MM.1S (cell line): ENCODE data around the gene TOGARAM2.

Source experiments
- DNase-seq: peaks from one replicate; pipeline ENCODE4 v3.0.0-alpha.2; 2015
- H2AFZ ChIP-seq: fragments of 300-600 bp; sonication (generic); 2 replicates; pipeline ENCODE4 v1.6.0; 2016; ENCODE audit warnings: antibody characterized with exemption, low read length
- H3F3A ChIP-seq: fragments of 300-600 bp; sonication (generic); 2 replicates; pipeline ENCODE4 v1.6.1; 2016; ENCODE audit warnings: mild to moderate bottlenecking, antibody characterized with exemption, low read length, moderate library complexity, mixed read lengths; ENCODE audit not compliant: insufficient read depth
- H3K27ac ChIP-seq: fragments of 300-600 bp; sonication (generic); 2 replicates; pipeline ENCODE4 v1.5.1; 2016; ENCODE audit warnings: mild to moderate bottlenecking, low read length
- H3K27me3 ChIP-seq: fragments of 300-600 bp; sonication (generic); replicated peaks from 2 replicates; pipeline ENCODE4 v1.6.0; 2016; ENCODE audit warnings: low read length; ENCODE audit not compliant: insufficient read depth
- H3K36me3 ChIP-seq: fragments of 300-600 bp; sonication (generic); replicated peaks from 2 replicates; pipeline ENCODE4 v1.6.1; 2016; ENCODE audit warnings: mild to moderate bottlenecking, low read length, mixed read lengths; ENCODE audit not compliant: insufficient read depth
- H3K4me1 ChIP-seq: fragments of 300-600 bp; sonication (generic); 2 replicates; pipeline ENCODE4 v1.6.1; 2016; ENCODE audit warnings: low read length, mixed read lengths
- H3K4me2 ChIP-seq: fragments of 300-600 bp; sonication (generic); 2 replicates; pipeline ENCODE4 v1.6.0; 2016; ENCODE audit warnings: low read depth, low read length
- H3K4me3 ChIP-seq: fragments of 300-600 bp; sonication (generic); 2 replicates; pipeline ENCODE4 v1.5.1; 2016; ENCODE audit warnings: low read length, mixed read lengths
- H3K79me2 ChIP-seq: fragments of 300-600 bp; sonication (generic); 2 replicates; pipeline ENCODE4 v1.6.1; 2016; ENCODE audit warnings: mixed run types, low read length, mixed read lengths
- H3K9ac ChIP-seq: fragments of 300-600 bp; sonication (generic); 2 replicates; pipeline ENCODE4 v1.6.1; 2016; ENCODE audit warnings: low read length, mixed read lengths
- H3K9me2 ChIP-seq: fragments of 300-600 bp; sonication (generic); replicated peaks from 2 replicates; pipeline ENCODE4 v1.6.1; 2016; ENCODE audit warnings: mild to moderate bottlenecking, low read length, mixed read lengths; ENCODE audit not compliant: insufficient read depth
- H3K9me3 ChIP-seq: fragments of 300-600 bp; sonication (generic); replicated peaks from 2 replicates; pipeline ENCODE4 v1.6.1; 2016; ENCODE audit warnings: mild to moderate bottlenecking, low read length, mixed read lengths; ENCODE audit not compliant: insufficient read depth
- H4K20me1 ChIP-seq: fragments of 300-600 bp; sonication (generic); 2 replicates; pipeline ENCODE4 v1.6.1; 2016; ENCODE audit warnings: mild to moderate bottlenecking, low read length, moderate library complexity, mixed read lengths; ENCODE audit not compliant: insufficient read depth
- CTCF ChIP-seq: fragments of 300-600 bp; sonication (generic); IDR thresholded peaks from 2 replicates; pipeline ENCODE4 v1.5.1; 2016; ENCODE audit warnings: antibody characterized with exemption, low read length, mixed read lengths
- EZH2 ChIP-seq: fragments of 300-600 bp; sonication (generic); optimal IDR thresholded peaks from 2 replicates; pipeline ENCODE3; 2017; ENCODE audit warnings: low read depth, mild to moderate bottlenecking, antibody characterized with exemption, low read length, mixed read lengths
- EZH2phosphoT487 ChIP-seq: fragments of 300-600 bp; sonication (generic); IDR thresholded peaks from 2 replicates; pipeline ENCODE4 v1.6.1; 2018; ENCODE audit warnings: antibody characterized with exemption, low read length

TOGARAM2 gene

GRCh38 chr2:29054430-29054829, 73.3 kb downstream of the TOGARAM2 start:
- no peak for TF ChIP-seq CTCF
- no peak for TF ChIP-seq EZH2phosphoT487
- TF ChIP-seq EZH2: no peak
- Histone ChIP-seq H3K36me3 (no peaks in the 10 kb centered on the region), H3K4me1 (no peaks in the 10 kb centered on the region), H3F3A (no peaks in the 10 kb centered on the region), H3K9me2 (no peaks in the 10 kb centered on the region), H3K4me3 (no peak overlapping the region), H3K9me3 (no peaks in the 10 kb centered on the region), H3K27ac (no peak overlapping the region), H4K20me1 (no peaks in the 10 kb centered on the region), H3K9ac (no peak overlapping the region), H3K79me2 (no peaks in the 10 kb centered on the region), H3K4me2 (no peak overlapping the region), H2AFZ (no peak overlapping the region), H3K27me3 (no peaks in the 10 kb centered on the region)
- DNase-seq: no peak

DNA sequence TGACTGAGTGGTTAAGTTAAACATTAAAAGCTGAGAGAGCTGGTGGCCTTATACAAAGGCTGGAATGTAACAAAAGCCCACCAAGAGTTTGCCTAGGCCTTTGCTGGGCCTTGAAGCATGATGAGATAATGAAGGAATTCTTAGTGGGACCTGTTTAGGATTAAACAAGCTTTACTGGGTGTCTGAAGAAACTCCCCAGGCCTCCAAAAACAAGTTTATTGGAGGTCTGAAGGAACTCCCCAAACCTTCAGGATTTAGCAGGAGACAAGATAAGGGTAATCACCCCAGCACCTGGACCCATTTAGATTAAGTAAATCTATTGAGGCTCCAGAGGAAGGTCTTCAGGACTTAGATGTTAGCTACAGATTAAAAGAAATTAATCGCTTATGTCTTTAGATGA, 74.5 kb downstream of the TOGARAM2 start:
- Histone ChIP-seq H3K27me3 (no peaks in the 10 kb centered on the region), H3K79me2 (no peaks in the 10 kb centered on the region), H3K9me2 (no peaks in the 10 kb centered on the region), H2AFZ (no peak overlapping the region), H3K27ac (no peak overlapping the region), H4K20me1 (no peaks in the 10 kb centered on the region), H3K4me2 (no peak overlapping the region), H3F3A (no peaks in the 10 kb centered on the region), H3K4me1 (no peaks in the 10 kb centered on the region), H3K9me3 (no peaks in the 10 kb centered on the region), H3K9ac (no peak overlapping the region), H3K4me3 (no peak overlapping the region), H3K36me3 (no peaks in the 10 kb centered on the region)
- no peak for DNase-seq
- TF ChIP-seq EZH2: no peak
- no peak for TF ChIP-seq CTCF
- no peak for TF ChIP-seq EZH2phosphoT487

GRCh38 chr2:29056452-29056851, 75.4 kb downstream of the TOGARAM2 start:
- TF ChIP-seq EZH2phosphoT487: no peak
- no peak for TF ChIP-seq CTCF
- TF ChIP-seq EZH2: no peak
- no peaks in the 10 kb centered on the region for H3K27me3 ChIP-seq
- H4K20me1 ChIP-seq: no peaks in the 10 kb centered on the region
- H3F3A ChIP-seq: no peaks in the 10 kb centered on the region
- no peak overlapping the region for H3K4me2 ChIP-seq
- H3K36me3 ChIP-seq: no peaks in the 10 kb centered on the region
- no peaks in the 10 kb centered on the region for H3K79me2 ChIP-seq
- no peak overlapping the region for H3K4me3 ChIP-seq
- no peaks in the 10 kb centered on the region for H3K9me2 ChIP-seq
- H3K9me3 ChIP-seq: no peaks in the 10 kb centered on the region
- H2AFZ ChIP-seq: no peak overlapping the region
- no peak overlapping the region for H3K9ac ChIP-seq
- H3K27ac ChIP-seq: no peak overlapping the region
- no peak for DNase-seq
- H3K4me1 ChIP-seq: no peaks in the 10 kb centered on the region

DNA sequence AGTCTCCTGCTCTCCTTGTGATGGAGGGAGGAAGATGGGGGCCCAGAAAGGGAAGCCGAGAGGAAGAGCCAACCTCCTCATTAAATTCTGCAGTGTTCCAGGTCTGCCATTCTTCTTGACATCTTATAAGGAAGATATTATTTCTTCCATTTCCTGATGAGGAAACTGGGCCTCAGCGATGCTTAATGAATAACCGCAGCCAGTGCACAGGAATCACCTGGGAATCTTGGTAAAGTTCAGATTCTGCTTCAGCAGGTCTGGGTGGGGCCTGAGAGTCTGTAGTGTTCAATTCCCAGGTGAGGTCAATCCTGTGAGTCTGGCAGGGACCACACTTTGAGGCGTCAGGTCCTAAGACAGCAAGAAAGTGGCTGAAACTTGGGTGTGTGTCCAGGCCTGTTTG, 75.9 kb downstream of the TOGARAM2 start:
- Histone ChIP-seq H3K4me1 (no peaks in the 10 kb centered on the region), H3K9me2 (no peaks in the 10 kb centered on the region), H4K20me1 (no peaks in the 10 kb centered on the region), H3K79me2 (no peaks in the 10 kb centered on the region), H3F3A (no peaks in the 10 kb centered on the region), H3K27ac (no peak overlapping the region), H3K4me3 (no peak overlapping the region), H3K9ac (no peak overlapping the region), H3K36me3 (no peaks in the 10 kb centered on the region), H3K27me3 (no peaks in the 10 kb centered on the region), H3K4me2 (no peak overlapping the region), H3K9me3 (no peaks in the 10 kb centered on the region), H2AFZ (no peak overlapping the region)
- TF ChIP-seq EZH2: no peak
- TF ChIP-seq CTCF: no peak
- no peak for TF ChIP-seq EZH2phosphoT487
- no peak for DNase-seq
